IMR-90 (cell line): Measurements from ENCODE around the gene PSMC5. TPM values are rescaled to one million over a fixed set of nuclear protein-coding genes. Genes with fewer than 3 reads are reported as not detected.

Experiments used
- ATAC-seq: fragments of 200-7000 bp; cut with Tn5 transposase; 2 replicates; pipeline ENCODE4 v1.9.1; 2020; ENCODE audit warnings: low read depth, mild to moderate bottlenecking, moderate library complexity
- BruUV-seq: library from RNA; stranded (reverse); fragments of 400-500 nt; replicated peaks from 2 replicates; lab custom pipeline; 2021; lab: Mats Ljungman, UMichigan
- CTCF ChIA-PET: fragments of 300-600 bp; formaldehyde crosslinking; extraction: SDS; loops from one replicate; lab custom pipeline; 2021; ENCODE audit warnings: antibody characterized with exemption; lab: Yijun Ruan, JAX
- POLR2A ChIA-PET: fragments of 300-600 bp; sonication (Branson Sonifier 250); formaldehyde crosslinking; loops from one replicate; lab custom pipeline; 2022; ENCODE audit warnings: antibody characterized with exemption; ENCODE audit not compliant: unreplicated experiment; lab: Charles Lee
- DNase-seq: peaks from one replicate; pipeline ENCODE4 v3.0.0; 2013
- H2AFZ ChIP-seq: replicated peaks from 2 replicates; pipeline ENCODE3; 2013; ENCODE audit warnings: low read length, mild to moderate bottlenecking; ENCODE audit not compliant: poor library complexity
- H2AK5ac ChIP-seq: 2 replicates; pipeline ENCODE4 v1.6.1; 2013; ENCODE audit warnings: low read depth, low read length, inconsistent platforms
- H2AK9ac ChIP-seq: replicated peaks from 2 replicates; pipeline ENCODE3; 2013; ENCODE audit warnings: mild to moderate bottlenecking, low read depth, low read length, moderate library complexity; ENCODE audit not compliant: poor library complexity
- H2BK120ac ChIP-seq: 2 replicates; pipeline ENCODE4 v1.6.1; 2013; ENCODE audit warnings: low read depth, low read length, inconsistent platforms
- H2BK15ac ChIP-seq: 3 replicates; pipeline ENCODE4 v1.6.1; 2013; ENCODE audit warnings: low read depth, low read length, inconsistent platforms
- H2BK20ac ChIP-seq: 2 replicates; pipeline ENCODE4 v1.6.1; 2013; ENCODE audit warnings: low read depth, mild to moderate bottlenecking, inconsistent platforms, low read length, moderate library complexity
- H2BK5ac ChIP-seq: 2 replicates; pipeline ENCODE4 v1.6.1; 2013; ENCODE audit warnings: mild to moderate bottlenecking, low read depth, low read length, inconsistent platforms; ENCODE audit not compliant: poor library complexity, severe bottlenecking
- H3K14ac ChIP-seq: replicated peaks from 2 replicates; pipeline ENCODE4 v1.6.1; 2013; ENCODE audit warnings: low read depth, low read length, inconsistent platforms
- H3K18ac ChIP-seq: 2 replicates; pipeline ENCODE4 v1.6.1; 2013; ENCODE audit warnings: low read depth, low read length, control low read depth
- H3K23ac ChIP-seq: 2 replicates; pipeline ENCODE4 v1.6.1; 2013; ENCODE audit warnings: low read depth, low read length, inconsistent platforms
- H3K27ac ChIP-seq: 2 replicates; pipeline ENCODE4 v1.5.1; 2013; ENCODE audit warnings: mild to moderate bottlenecking, control low read depth, low read length; ENCODE audit not compliant: insufficient read depth
- H3K27me3 ChIP-seq: 2 replicates; pipeline ENCODE4 v1.6.1; 2013; ENCODE audit warnings: low read length; ENCODE audit not compliant: control insufficient read depth, insufficient read depth
- H3K36me3 ChIP-seq: 2 replicates; pipeline ENCODE4 v1.6.1; 2013; ENCODE audit warnings: low read length, mixed read lengths; ENCODE audit not compliant: control insufficient read depth, insufficient read depth
- H3K4ac ChIP-seq: 2 replicates; pipeline ENCODE4 v1.6.1; 2013; ENCODE audit warnings: low read depth, low read length, inconsistent platforms
- H3K4me1 ChIP-seq: 2 replicates; pipeline ENCODE4 v1.6.1; 2013; ENCODE audit warnings: low read length, mixed read lengths; ENCODE audit not compliant: control insufficient read depth, insufficient read depth
- H3K4me2 ChIP-seq: 2 replicates; pipeline ENCODE4 v1.6.1; 2013; ENCODE audit warnings: low read depth, mild to moderate bottlenecking, control low read depth, low read length, moderate library complexity
- H3K4me3 ChIP-seq: 2 replicates; pipeline ENCODE4 v1.5.1; 2013; ENCODE audit warnings: low read depth, mild to moderate bottlenecking, control low read depth, low read length, moderate library complexity; ENCODE audit not compliant: insufficient read depth
- H3K56ac ChIP-seq: 2 replicates; pipeline ENCODE4 v1.6.1; 2013; ENCODE audit warnings: low read length, inconsistent platforms; ENCODE audit not compliant: insufficient read depth; ENCODE audit errors: extremely low read depth
- H3K79me1 ChIP-seq, 2 experiments: 2 replicates each; pipeline ENCODE4 v1.6.1; 2013; ENCODE audit warnings: low read length in 2 of 2, inconsistent platforms in 1 of 2, low read depth in 1 of 2
- H3K9ac ChIP-seq: 2 replicates; pipeline ENCODE4 v1.6.1; 2013; ENCODE audit warnings: low read depth, low read length, control low read depth
- H3K9me1 ChIP-seq: 2 replicates; pipeline ENCODE4 v1.6.1; 2013; ENCODE audit warnings: low read length, inconsistent platforms; ENCODE audit not compliant: insufficient read depth
- H3K9me3 ChIP-seq: 2 replicates; pipeline ENCODE4 v1.6.1; 2013; ENCODE audit warnings: low read length; ENCODE audit not compliant: control insufficient read depth, insufficient read depth
- H4K20me1 ChIP-seq: 2 replicates; pipeline ENCODE4 v1.6.1; 2013; ENCODE audit warnings: low read length, inconsistent platforms; ENCODE audit not compliant: insufficient read depth
- H4K5ac ChIP-seq: 2 replicates; pipeline ENCODE4 v1.6.1; 2013; ENCODE audit warnings: mild to moderate bottlenecking, low read depth, low read length, control low read depth
- H4K8ac ChIP-seq, 2 experiments: 2 replicates each; pipeline ENCODE4 v1.6.1; 2013; ENCODE audit warnings: low read depth in 2 of 2, low read length in 2 of 2, control low read depth in 1 of 2, inconsistent platforms in 1 of 2
- H4K91ac ChIP-seq: 2 replicates; pipeline ENCODE4 v1.6.1; 2013; ENCODE audit warnings: low read depth, low read length, inconsistent platforms; ENCODE audit not compliant: insufficient read depth
- BHLHE40 ChIP-seq: fragments of 150-350 bp; IDR thresholded peaks from 2 replicates; pipeline ENCODE4 v1.6.1; 2016; ENCODE audit warnings: mild to moderate bottlenecking, low read depth, low read length
- CTCF ChIP-seq: conservative IDR thresholded peaks from 2 replicates; pipeline ENCODE4 v1.5.1; 2012; ENCODE audit warnings: mild to moderate bottlenecking, low read depth, low read length, improper control_type of control experiment
- FOS ChIP-seq: fragments of 150-350 bp; IDR thresholded peaks from 2 replicates; pipeline ENCODE4 v1.6.1; 2016; ENCODE audit warnings: low read depth, low read length
- RFX5 ChIP-seq: IDR thresholded peaks from 2 replicates; pipeline ENCODE4 v1.8.0; 2012; ENCODE audit warnings: low read depth, mild to moderate bottlenecking, low read length, moderate library complexity
- WGBS, 2 experiments: methylation state at CpG; one replicate each; pipeline versions ENCODE4 v1.1.5 to v1.1.7; 2013; ENCODE audit warnings: missing lambda C conversion rate in 2 of 2; ENCODE audit not compliant: insufficient read length in 1 of 2; ENCODE audit errors: extremely low coverage in 2 of 2; 5-methylcytosine and 5-hydroxymethylcytosine counted together
- dilution Hi-C: fragments of 300-500 bp; cut with HindIII; formaldehyde crosslinking; loops from one replicate; pipeline ENCODE4 v1.14.3; 2018; ENCODE audit warnings: low sequenced_read_pairs; ENCODE audit not compliant: unreplicated experiment
- in situ Hi-C: fragments of 300-500 bp; cut with MboI; formaldehyde crosslinking; loops from 3 replicates; pipeline ENCODE4 v1.14.3; 2019; ENCODE audit warnings: low sequenced_read_pairs, inconsistent platforms, mixed read lengths
- intact Hi-C: fragments of 100-400 bp; cut with micrococcal nuclease; formaldehyde crosslinking; loops from 2 replicates; pipeline ENCODE4 v1.10.0; 2022
- polyA plus RNA-seq, 3 experiments: library from polyadenylated mRNA; depleted of rRNA; stranded (reverse); fragments of >200 nt; gene quantifications; 2 replicates each; pipeline ENCODE4 v1.2.3, GENCODE V29; 2012; ENCODE audit warnings: low replicate concordance in 1 of 3
- total RNA-seq: library from RNA; depleted of rRNA; stranded (reverse); fragments of >200 nt; gene quantifications from 2 replicates; pipeline ENCODE4 v1.2.3, GENCODE V29; 2012

Gene PSMC5
- total and polyA plus RNA-seq, 2 of the 4 experiments (the other 2 are of a cell fraction) = 105 to 165 TPM

DNA sequence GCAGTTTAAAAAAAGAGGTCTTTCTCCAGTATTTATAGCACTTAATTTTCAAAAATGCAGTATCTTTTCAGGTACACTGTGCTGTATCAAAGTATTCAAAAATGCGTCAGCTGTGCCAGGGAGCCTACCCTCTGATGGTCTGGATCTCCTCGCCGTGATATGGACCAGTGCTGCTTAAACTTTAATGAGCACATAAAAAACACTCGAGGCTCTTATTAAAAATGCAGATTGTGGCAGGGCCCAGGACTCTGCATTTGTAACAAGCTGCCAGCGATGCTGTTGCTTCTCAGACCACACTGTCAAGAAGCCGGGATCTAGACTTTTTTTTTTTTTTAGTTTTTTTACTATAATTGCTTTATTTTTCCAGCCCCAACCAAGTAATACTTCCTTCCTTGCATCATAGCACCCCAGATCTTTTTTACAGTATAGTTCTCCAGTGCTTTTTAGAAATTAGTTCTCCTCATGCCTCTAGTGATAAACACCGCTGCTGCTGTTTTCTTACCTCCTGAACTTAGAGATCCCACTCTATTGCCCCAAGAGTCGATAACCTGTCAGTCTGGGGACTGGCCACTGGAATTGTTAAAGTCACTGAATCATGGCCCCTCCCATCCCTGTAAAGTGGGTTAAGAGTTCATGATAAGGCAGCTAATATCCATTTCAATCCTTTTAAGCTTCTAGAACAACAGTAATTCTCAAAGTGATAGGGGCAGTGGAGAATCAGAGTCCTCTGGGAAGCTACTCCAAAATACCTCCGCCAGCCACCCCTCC is 16.9 kb downstream of the PSMC5 start:
- H2AK9ac ChIP-seq = no peak overlapping the region
- no peaks in the 10 kb centered on the region for H3K36me3 ChIP-seq
- peak overlapping the region; percentile 83 for H2AFZ ChIP-seq
- 0 out of 2 replicates have a peak overlapping the region, but pooled peaks have one; percentile 21 for H4K91ac ChIP-seq
- no peak overlapping the region for H3K4me3 ChIP-seq
- H3K79me1 ChIP-seq = peaks cover 6 to 29% of the 10 kb centered on the region in 2 experiments; a peak in 3 of 4 replicates
- H3K9ac ChIP-seq = no peak overlapping the region; the same call in 1 of the 2 replicates
- H2BK15ac ChIP-seq = no peak overlapping the region
- H3K14ac ChIP-seq = peak overlapping the region; percentile 16; the same call in 1 of the 2 replicates
- peak overlapping the region; percentile 14 for H4K5ac ChIP-seq
- peaks cover 14% of the 10 kb centered on the region for H3K4me1 ChIP-seq
- 0 out of 2 replicates have a peak, but pooled peaks cover 3% of the 10 kb centered on the region for H3K9me3 ChIP-seq
- H2BK20ac ChIP-seq = no peak overlapping the region
- WGBS, 2 experiments = 45% methylated on average over 3 of the region's 9 CpGs; no CpG with 5 or more reads in 1 of the 2 experiments
- no peak overlapping the region for H2AK5ac ChIP-seq
- dilution Hi-C loops = no loop called here
- intact Hi-C loops = no loop called here
- peak overlapping the region; percentile 74; the same call in 1 of the 2 replicates for H3K23ac ChIP-seq
- H3K18ac ChIP-seq = peak overlapping the region; percentile 43; the same call in 1 of the 2 replicates
- DNase-seq = no peak
- peak overlapping the region; percentile 72 for H3K4ac ChIP-seq
- H3K27me3 ChIP-seq = no peaks in the 10 kb centered on the region
- peak overlapping the region; percentile 44; the same call in 1 of the 2 replicates for H3K27ac ChIP-seq
- no TSS peak for BruUV-seq
- CTCF ChIA-PET = interaction anchor here (0.5 to 2.2 kb wide), 2 partner anchors 22 to 31 kb away, joined by 5 to 7 read pairs; no protein-coding TSS in a partner anchor
- H4K20me1 ChIP-seq = peaks cover 15% of the 10 kb centered on the region
- H3K4me2 ChIP-seq = peak overlapping the region; percentile 28
- in situ Hi-C loops = no loop called here
- TF ChIP-seq CTCF (no peak), BHLHE40 (no peak), FOS (no peak), RFX5 (no peak)
- peak overlapping the region; percentile 9; the same call in 1 of the 2 replicates for H3K56ac ChIP-seq
- POLR2A ChIA-PET = interaction anchor here (0.6 kb wide), 3 partner anchors 15 to 609 kb away, joined by 3 to 8 read pairs (median 6); no protein-coding TSS in a partner anchor
- peaks cover 10% of the 10 kb centered on the region for H3K9me1 ChIP-seq
- H2BK5ac ChIP-seq = peak overlapping the region; percentile 3
- peak overlapping the region; percentile 97 to 100 for H4K8ac ChIP-seq
- H2BK120ac ChIP-seq = peak overlapping the region; percentile 68; the same call in 1 of the 2 replicates
- ATAC-seq = no peak
